ENCODE results near the gene PRKG1. TPM values are rescaled to one million over a fixed set of nuclear protein-coding genes. Genes with fewer than 3 reads are reported as not detected.

Gene PRKG1
- total RNA-seq, 1 experiment from 2014 or later: 16.5 TPM

- Mint-ChIP-seq H3K4me1 (peaks cover 36% of the 10 kb centered on the region), H3K27ac (no peak overlapping the region), H3K4me3 (no peak overlapping the region), H3K27me3 (ENCODE audit: low read depth) (no peaks in the 10 kb centered on the region), H3K9me3 (peaks cover 10% of the 10 kb centered on the region), H3K36me3 (peaks cover 10% of the 10 kb centered on the region)
- TF ChIP-seq FOXP4 (CRISPR knock-in tag; IDR thresholded peaks at IDR 0.05) (no peak), RORB (CRISPR knock-in tag; IDR thresholded peaks at IDR 0.05) (no peak), ZNF138 (CRISPR knock-in tag; conservative IDR thresholded peaks at IDR 0.05) (no peak), SP1 (CRISPR knock-in tag; conservative IDR thresholded peaks at IDR 0.05) (no peak), TCF7 (CRISPR knock-in tag; IDR thresholded peaks at IDR 0.05; ENCODE audit: low read depth) (no peak)
- ATAC-seq (no peak), DNase-seq (ENCODE audit: low spot score) (no peak)
- CTCF ChIA-PET: no interaction called here
- POLR2A ChIA-PET: no interaction called here
Observed at GRCh38 chr10:52098130-52098529, 1023.8 kb downstream of the PRKG1 start.

GRCh38 chr10:52099026-52099600 lies 1024.8 kb downstream of the PRKG1 start:
- H3K9me3 Mint-ChIP-seq: peaks cover 13% of the 10 kb centered on the region
- no peaks in the 10 kb centered on the region for H3K27me3 Mint-ChIP-seq (ENCODE audit: low read depth)
- peaks cover 13% of the 10 kb centered on the region for H3K36me3 Mint-ChIP-seq
- DNase-seq (ENCODE audit: low spot score) (no peak), ATAC-seq (no peak)
- H3K4me1 Mint-ChIP-seq: peaks cover 30% of the 10 kb centered on the region
- ChIA-PET POLR2A (no interaction called here), CTCF (no interaction called here)
- H3K4me3 Mint-ChIP-seq: no peak overlapping the region
- no peak overlapping the region for H3K27ac Mint-ChIP-seq
- no peak for TF ChIP-seq GABPB1 (CRISPR knock-in tag; IDR thresholded peaks at IDR 0.05)

- no peak for DNase-seq (ENCODE audit: low spot score)
- no peak for TF ChIP-seq RELA (CRISPR knock-in tag; IDR thresholded peaks at IDR 0.05; ENCODE audit: borderline replicate concordance)
- no peak for TF ChIP-seq ATF2 (CRISPR knock-in tag; IDR thresholded peaks at IDR 0.05; ENCODE audit: borderline replicate concordance, low read depth)
- TF ChIP-seq NFYB (CRISPR knock-in tag; conservative IDR thresholded peaks at IDR 0.05; ENCODE audit: low read depth): no peak
- no peak for TF ChIP-seq ZNF423 (CRISPR knock-in tag; IDR thresholded peaks at IDR 0.05)
- no peak for TF ChIP-seq NFE2L1 (CRISPR knock-in tag; IDR thresholded peaks at IDR 0.05)
- TF ChIP-seq PRRX2 (CRISPR knock-in tag; IDR thresholded peaks at IDR 0.05): no peak
- no peak for TF ChIP-seq ZNF121 (CRISPR knock-in tag; IDR thresholded peaks at IDR 0.05)
- TF ChIP-seq MLX (CRISPR knock-in tag; IDR thresholded peaks at IDR 0.05): no peak
- no peak for TF ChIP-seq IRF1 (CRISPR knock-in tag; IDR thresholded peaks at IDR 0.05)
- TF ChIP-seq EMX1 (CRISPR knock-in tag; IDR thresholded peaks at IDR 0.05): no peak
- TF ChIP-seq NR2C2 (CRISPR knock-in tag; IDR thresholded peaks at IDR 0.05): no peak
- H3K4me3 Mint-ChIP-seq: no peak overlapping the region
- peaks cover 13% of the 10 kb centered on the region for H3K36me3 Mint-ChIP-seq
- H3K27ac Mint-ChIP-seq: no peak overlapping the region
- POLR2A ChIA-PET: no interaction called here
- CTCF ChIA-PET: no interaction called here
- no peak for ATAC-seq
- H3K27me3 Mint-ChIP-seq (ENCODE audit: low read depth): no peaks in the 10 kb centered on the region
- H3K9me3 Mint-ChIP-seq: peaks cover 13% of the 10 kb centered on the region
- H3K4me1 Mint-ChIP-seq: peaks cover 22% of the 10 kb centered on the region
Observed at GRCh38 chr10:52100011-52100547, 1025.8 kb downstream of the PRKG1 start.

All from WTC11 (cell line).